ENCODE results near the gene MYRFL. TPM values are rescaled to one million over a fixed set of nuclear protein-coding genes. Genes with fewer than 3 reads are reported as not detected.
"Not testable (repeated sequence)": the region's sequence is repeated elsewhere in the genome, so short reads cannot be mapped to it uniquely, and the experiment has no call there.

Gene MYRFL
- total and polyA plus RNA-seq, 2 experiments from 2014 or later, result 2.3 to 2.7 TPM

DNA sequence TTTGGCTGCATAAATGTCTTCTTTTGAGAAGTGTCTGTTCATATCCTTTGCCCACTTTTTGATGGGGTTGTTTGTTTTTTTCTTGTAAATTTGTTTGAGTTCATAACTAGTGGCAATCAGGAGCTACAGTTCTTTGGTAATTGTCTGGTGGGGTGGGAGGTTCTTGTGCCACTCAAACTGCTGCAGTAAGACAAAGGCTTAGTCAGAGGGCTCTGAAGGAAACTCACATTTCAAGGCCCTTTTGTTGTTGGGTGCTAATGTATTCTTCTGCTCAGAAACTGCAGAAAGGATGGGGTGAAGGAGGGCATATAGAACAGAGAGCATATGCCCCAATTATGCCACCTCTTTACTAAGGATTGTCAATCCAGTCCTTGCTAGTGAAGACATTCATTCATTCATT is 21.9 kb downstream of the MYRFL start:
- no peak for DNase-seq (ENCODE audit: low spot score)
- Histone ChIP-seq H3K4me2 (no peak overlapping the region), H3K9me3 (ENCODE audit: low read depth) (no peaks in the 10 kb centered on the region), H3K27ac (no peak overlapping the region), H2AFZ (no peak overlapping the region), H3K36me3 (replicated peaks; ENCODE audit: insufficient read depth, low read depth) (no peaks in the 10 kb centered on the region), H3K79me2 (no peaks in the 10 kb centered on the region), H3K27me3 (no peaks in the 10 kb centered on the region), H3K4me3 (no peak overlapping the region), H3K4me1 (ENCODE audit: insufficient read depth) (no peaks in the 10 kb centered on the region), H4K20me1 (ENCODE audit: insufficient read depth, poor library complexity, severe bottlenecking) (no peaks in the 10 kb centered on the region), H3K9me2 (replicated peaks; ENCODE audit: insufficient read depth) (no peaks in the 10 kb centered on the region)
- TF ChIP-seq EZH2phosphoT487 (IDR thresholded peaks at IDR 0.05; ENCODE audit: low read depth, severe bottlenecking, unreplicated experiment) (no peak), EZH2 (IDR thresholded peaks at IDR 0.05; ENCODE audit: borderline replicate concordance) (no peak)
- TF ChIP-seq, protein P1, sequence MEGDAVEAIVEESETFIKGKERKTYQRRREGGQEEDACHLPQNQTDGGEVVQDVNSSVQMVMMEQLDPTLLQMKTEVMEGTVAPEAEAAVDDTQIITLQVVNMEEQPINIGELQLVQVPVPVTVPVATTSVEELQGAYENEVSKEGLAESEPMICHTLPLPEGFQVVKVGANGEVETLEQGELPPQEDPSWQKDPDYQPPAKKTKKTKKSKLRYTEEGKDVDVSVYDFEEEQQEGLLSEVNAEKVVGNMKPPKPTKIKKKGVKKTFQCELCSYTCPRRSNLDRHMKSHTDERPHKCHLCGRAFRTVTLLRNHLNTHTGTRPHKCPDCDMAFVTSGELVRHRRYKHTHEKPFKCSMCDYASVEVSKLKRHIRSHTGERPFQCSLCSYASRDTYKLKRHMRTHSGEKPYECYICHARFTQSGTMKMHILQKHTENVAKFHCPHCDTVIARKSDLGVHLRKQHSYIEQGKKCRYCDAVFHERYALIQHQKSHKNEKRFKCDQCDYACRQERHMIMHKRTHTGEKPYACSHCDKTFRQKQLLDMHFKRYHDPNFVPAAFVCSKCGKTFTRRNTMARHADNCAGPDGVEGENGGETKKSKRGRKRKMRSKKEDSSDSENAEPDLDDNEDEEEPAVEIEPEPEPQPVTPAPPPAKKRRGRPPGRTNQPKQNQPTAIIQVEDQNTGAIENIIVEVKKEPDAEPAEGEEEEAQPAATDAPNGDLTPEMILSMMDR (IDR thresholded peaks at IDR 0.05; ENCODE audit: poor library complexity), result no peak

DNA sequence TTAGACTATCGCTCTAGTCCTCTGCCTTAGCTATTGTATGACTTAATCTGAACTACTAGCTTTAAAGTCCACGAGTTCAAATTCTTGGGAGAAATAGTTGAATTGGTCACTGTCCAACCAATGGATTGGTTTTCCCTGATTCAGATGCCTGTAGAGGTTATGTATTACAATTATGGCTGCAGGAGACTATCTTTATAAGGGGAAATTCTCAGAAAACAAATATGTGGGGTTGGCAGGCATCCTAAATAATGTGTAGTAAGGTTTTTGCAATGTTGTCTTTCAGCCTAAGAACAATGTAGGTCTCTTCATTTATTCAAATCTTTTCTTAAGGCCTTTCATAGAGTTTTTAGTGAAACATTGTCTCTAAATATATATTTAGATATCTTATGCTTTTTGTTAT is 26.9 kb downstream of the MYRFL start:
- no peak overlapping the region for H2AFZ ChIP-seq
- 98% methylated on average over 2 of the region's 2 CpGs for WGBS (ENCODE audit: low lambda C conversion rate, missing lambda C conversion rate)
- DNase-seq (ENCODE audit: low spot score), result no peak
- H3K4me3 ChIP-seq, result no peak overlapping the region
- TF ChIP-seq, protein P1 (IDR thresholded peaks at IDR 0.05; ENCODE audit: poor library complexity), result no peak
- no peak for TF ChIP-seq EZH2phosphoT487 (IDR thresholded peaks at IDR 0.05; ENCODE audit: low read depth, severe bottlenecking, unreplicated experiment)
- TF ChIP-seq EZH2 (IDR thresholded peaks at IDR 0.05; ENCODE audit: borderline replicate concordance), result no peak
- H3K79me2 ChIP-seq, result no peaks in the 10 kb centered on the region
- H3K9me2 ChIP-seq (replicated peaks; ENCODE audit: insufficient read depth), result no peaks in the 10 kb centered on the region
- H3K27me3 ChIP-seq, result no peaks in the 10 kb centered on the region
- no peaks in the 10 kb centered on the region for H4K20me1 ChIP-seq (ENCODE audit: insufficient read depth, poor library complexity, severe bottlenecking)
- H3K36me3 ChIP-seq (replicated peaks; ENCODE audit: insufficient read depth, low read depth), result no peaks in the 10 kb centered on the region
- no peaks in the 10 kb centered on the region for H3K9me3 ChIP-seq (ENCODE audit: low read depth)
- no peaks in the 10 kb centered on the region for H3K4me1 ChIP-seq (ENCODE audit: insufficient read depth)
- H3K27ac ChIP-seq, result no peak overlapping the region
- no peak overlapping the region for H3K4me2 ChIP-seq

DNA sequence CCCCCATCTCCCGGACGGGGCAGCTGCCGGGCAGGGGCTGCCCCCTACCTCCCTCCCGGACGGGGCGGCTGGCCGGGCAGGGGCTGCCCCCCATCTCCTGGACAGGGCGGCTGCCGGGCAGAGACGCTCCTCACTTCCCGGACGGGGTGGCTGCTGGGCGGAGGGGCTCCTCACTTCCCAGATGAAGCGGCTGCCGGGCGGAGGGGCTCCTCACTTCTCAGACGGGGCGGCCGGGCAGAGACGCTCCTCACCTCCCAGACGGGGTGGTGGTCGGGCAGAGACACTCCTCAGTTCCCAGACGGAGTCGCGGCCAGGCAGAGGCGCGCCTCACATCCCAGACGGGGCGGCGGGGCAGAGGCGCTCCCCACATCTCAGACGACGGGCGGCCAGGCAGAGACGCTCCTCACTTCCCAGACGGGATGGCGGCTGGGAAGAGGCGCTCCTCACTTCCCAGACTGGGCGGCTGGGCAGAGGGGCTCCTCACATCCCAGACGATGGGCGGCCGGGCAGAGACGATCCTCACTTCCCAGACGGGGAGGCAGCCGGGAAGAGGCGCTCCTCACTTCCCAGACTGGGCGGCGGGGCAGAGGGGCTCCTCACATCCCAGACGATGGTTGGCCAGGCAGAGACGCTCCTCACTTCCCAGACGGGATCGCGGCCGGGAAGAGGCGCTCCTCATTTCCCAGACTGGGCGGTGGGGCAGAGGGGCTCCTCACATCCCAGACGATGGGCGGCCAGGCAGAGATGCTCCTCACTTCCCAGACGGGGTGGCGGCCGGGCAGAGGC is 28.3 kb downstream of the MYRFL start:
- not testable (repeated sequence) for H3K79me2 ChIP-seq; H3K27me3 ChIP-seq; H3K4me3 ChIP-seq; DNase-seq (ENCODE audit: low spot score); H3K4me1 ChIP-seq (ENCODE audit: insufficient read depth); H3K27ac ChIP-seq; H2AFZ ChIP-seq; H3K9me2 ChIP-seq (replicated peaks; ENCODE audit: insufficient read depth); H4K20me1 ChIP-seq (ENCODE audit: insufficient read depth, poor library complexity, severe bottlenecking); H3K36me3 ChIP-seq (replicated peaks; ENCODE audit: insufficient read depth, low read depth); H3K4me2 ChIP-seq; H3K9me3 ChIP-seq (ENCODE audit: low read depth)
- WGBS (ENCODE audit: low lambda C conversion rate, missing lambda C conversion rate), result 99% methylated on average over 27 of the region's 61 CpGs

DNA sequence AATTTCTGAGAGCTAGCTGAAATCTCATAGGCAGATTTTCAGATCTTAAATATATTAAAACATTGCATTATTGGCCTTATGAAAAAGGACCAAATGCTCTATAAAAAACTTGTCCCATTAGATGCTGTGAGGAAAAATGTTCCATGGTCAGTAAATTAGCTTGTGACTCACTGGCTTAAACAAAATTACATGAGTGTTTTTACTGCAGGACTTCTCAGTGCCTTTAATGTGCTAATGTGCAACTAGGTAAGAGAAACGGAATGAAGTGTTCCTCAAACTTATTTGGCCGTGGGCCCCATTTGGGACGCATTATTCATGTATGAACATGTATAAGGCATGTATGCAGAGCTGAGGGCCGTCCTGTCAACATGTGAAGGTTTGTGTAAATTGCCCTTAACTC is 41.7 kb downstream of the MYRFL start:
- Histone ChIP-seq H3K4me3 (no peak overlapping the region), H2AFZ (no peak overlapping the region)

More for the DNA sequence above, 41.7 kb downstream of the MYRFL start:
- no peaks in the 10 kb centered on the region for H3K9me2 ChIP-seq (replicated peaks; ENCODE audit: insufficient read depth)
- no peaks in the 10 kb centered on the region for H3K36me3 ChIP-seq (replicated peaks; ENCODE audit: insufficient read depth, low read depth)
- no peak for DNase-seq (ENCODE audit: low spot score)
- no peaks in the 10 kb centered on the region for H3K9me3 ChIP-seq (ENCODE audit: low read depth)
- no peak overlapping the region for H3K27ac ChIP-seq
- no peaks in the 10 kb centered on the region for H4K20me1 ChIP-seq (ENCODE audit: insufficient read depth, poor library complexity, severe bottlenecking)
- no peak for TF ChIP-seq EZH2 (IDR thresholded peaks at IDR 0.05; ENCODE audit: borderline replicate concordance)
- no peak for TF ChIP-seq EZH2phosphoT487 (IDR thresholded peaks at IDR 0.05; ENCODE audit: low read depth, severe bottlenecking, unreplicated experiment)
- TF ChIP-seq, protein P1 (IDR thresholded peaks at IDR 0.05; ENCODE audit: poor library complexity), result no peak
- no peaks in the 10 kb centered on the region for H3K27me3 ChIP-seq
- H3K4me2 ChIP-seq, result no peak overlapping the region
- 96% methylated on average over 4 of the region's 4 CpGs for WGBS (ENCODE audit: low lambda C conversion rate, missing lambda C conversion rate)
- H3K79me2 ChIP-seq, result no peaks in the 10 kb centered on the region
- no peaks in the 10 kb centered on the region for H3K4me1 ChIP-seq (ENCODE audit: insufficient read depth)

Data from hepatocyte (in vitro differentiated cells).